GM19452 (cell line): ENCODE measurements around the gene TFB1M.
"Not testable (repeated sequence)": the region's sequence is repeated elsewhere in the genome, so short reads cannot be mapped to it uniquely, and the experiment has no call there.

Experiments
- ATAC-seq: cut with Tn5 transposase; IDR thresholded peaks from one replicate; pipeline ENCODE4 v1.9.1; 2021; ENCODE audit not compliant: unreplicated experiment

TFB1M gene

DNA sequence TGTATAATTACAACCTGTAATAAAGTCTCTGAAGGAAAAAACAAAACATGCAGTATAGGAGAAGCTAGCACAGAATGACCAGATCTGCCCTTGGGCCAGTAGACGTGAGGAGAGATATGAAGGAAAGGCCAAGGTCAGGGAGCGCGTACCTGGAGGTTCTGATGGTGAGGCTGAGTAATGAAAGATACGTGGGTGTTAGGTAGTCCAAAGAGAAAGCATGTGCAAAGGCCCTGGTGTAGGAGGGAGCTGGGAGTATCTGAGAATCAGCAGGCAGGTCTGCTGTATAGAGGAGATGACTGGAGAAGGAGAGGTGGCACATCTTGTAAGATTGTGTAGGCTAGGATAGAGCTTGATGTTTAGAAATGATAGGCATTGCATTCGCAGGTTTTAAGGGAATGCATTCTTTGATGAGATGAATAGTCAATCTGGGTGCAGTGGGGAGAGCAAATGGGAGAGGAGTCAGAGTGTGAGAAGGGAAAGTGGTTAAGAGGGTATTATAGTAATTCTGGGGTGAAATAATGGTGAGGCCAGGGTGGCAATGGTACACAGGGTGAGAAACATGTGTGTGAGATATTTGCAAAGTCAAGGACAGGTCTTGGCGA lies 15.9 kb upstream of the TFB1M start:
- no peak for ATAC-seq

DNA sequence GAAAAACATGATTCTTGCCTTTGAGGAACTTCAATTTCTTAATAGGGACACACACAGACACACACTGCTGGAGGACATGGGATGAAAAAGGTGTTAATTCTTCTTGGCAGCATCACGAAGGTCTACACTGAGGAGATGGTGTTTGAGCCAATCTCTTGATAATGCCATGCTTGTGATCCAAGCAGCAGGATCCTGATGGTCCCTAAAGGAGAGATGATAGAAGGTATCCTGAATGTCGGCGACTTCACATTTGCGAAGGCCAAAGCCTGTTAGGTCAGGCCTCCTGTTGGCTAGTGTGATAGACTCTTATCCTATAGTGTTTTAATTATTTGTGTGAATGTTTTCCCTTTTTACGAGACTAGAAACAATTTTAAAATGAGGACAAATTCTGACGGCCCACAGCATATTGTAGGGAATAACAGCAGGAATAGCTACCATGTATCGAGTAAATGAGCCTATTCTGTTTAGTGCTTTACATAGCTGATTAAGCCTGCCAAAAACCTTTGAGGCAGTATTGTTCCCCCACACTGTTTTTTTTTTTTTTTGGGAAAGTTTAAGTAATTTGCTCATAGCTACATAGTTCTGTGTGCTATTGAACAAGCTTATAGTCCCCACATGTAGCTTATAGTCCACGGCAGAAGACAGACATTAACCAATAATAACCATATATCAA lies 15.3 kb upstream of the TFB1M start:
- ATAC-seq, result no peak

DNA sequence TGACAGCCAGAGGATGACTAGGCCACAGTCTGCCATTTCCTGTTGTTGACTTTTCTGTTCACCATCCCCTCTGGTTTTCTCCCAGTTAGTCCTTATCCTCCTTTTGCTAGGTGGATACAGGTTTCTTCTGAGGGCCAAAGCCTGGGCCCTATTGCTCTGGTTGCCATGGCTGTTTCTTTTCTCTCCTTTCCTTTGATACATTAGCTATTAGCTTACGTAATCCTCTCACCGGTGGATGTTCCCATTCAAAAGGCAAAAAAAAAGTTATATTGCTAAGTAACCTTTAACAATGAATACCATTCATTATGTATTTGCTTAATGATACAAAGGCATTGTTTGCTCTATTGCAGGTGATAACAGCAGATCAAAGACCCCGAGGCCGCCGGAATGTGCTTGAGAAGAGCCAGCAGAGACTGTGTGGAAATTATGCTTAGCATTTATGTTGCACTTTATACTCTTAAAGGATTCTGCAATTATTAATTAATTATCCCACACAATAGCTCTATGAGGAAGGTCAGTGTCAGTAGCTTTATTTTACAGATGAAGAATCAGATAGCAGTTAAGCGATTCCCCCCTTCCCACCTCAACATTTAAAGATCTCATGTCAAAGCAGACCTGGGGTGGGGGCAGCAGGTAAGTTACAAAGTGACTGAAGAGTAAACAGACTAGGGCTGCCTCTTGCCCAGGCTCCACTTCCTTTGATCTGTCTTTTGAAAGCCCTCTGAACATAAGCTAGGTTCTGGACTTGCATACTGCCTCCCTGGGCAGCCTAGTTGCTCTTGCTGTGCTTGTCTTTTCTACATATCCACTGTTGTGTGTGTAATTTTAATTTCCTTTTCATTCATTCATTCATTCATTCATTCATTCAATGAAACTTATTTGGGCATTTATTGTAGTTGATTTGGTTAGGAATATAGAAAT lies 14.5 kb upstream of the TFB1M start:
- no peak for ATAC-seq

DNA sequence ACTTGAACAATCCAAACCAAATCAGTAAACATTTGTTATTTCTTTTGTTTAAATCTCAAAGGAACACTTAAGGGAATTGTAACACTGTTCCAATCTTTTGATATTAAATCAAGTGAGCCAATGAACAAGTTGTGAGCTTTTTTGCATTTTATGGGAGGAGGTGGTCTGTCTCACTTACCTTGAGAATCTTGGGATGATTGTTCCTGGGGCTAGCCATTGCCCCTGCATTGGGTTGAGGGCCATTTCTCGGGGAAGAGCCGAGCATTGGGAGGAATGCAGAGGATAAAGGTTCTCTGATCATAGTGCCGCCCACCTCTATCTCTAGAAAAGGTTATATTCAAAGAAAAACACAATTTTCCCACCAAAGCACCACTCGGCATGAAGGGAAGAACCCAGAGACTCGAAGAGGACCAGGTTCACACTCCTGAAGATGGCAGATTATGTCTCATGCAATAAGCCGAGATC lies 13.8 kb upstream of the TFB1M start:
- no peak for ATAC-seq

DNA sequence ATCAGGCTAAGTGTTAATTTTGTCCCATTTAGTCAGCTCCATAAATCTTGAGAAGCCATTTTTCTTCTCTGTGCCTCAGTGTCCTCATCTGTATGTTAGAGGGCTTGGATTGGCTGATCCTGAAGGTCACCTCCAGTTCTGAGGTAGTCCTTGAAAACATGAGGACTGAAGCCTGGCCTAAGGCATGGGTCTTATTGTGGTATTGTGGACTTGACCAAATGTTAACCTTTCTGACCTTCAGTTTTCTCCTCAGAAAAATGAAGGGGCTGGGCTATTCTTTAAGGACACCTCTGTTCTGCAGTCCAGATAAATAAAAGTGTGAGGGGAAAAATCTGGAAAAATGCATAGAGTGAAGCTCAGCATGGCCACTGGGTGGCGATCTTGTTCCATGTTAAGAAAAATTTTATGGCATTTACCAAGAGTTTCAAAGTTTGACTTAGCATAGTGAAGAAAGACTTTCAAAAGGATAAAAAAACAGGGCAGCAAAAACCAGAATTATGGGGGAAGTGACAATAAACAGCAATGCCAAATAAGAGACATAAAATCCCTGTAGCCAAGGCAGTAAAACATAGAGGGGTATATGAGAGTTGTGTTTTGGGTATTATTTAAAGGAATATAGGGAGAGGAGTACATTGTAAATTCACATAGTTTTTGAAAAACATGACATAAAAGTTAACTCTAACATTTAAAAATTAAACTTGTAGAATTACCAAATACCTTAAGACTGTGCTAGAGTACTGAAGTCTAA lies 13.2 kb upstream of the TFB1M start:
- peak; percentile 76 for ATAC-seq

DNA sequence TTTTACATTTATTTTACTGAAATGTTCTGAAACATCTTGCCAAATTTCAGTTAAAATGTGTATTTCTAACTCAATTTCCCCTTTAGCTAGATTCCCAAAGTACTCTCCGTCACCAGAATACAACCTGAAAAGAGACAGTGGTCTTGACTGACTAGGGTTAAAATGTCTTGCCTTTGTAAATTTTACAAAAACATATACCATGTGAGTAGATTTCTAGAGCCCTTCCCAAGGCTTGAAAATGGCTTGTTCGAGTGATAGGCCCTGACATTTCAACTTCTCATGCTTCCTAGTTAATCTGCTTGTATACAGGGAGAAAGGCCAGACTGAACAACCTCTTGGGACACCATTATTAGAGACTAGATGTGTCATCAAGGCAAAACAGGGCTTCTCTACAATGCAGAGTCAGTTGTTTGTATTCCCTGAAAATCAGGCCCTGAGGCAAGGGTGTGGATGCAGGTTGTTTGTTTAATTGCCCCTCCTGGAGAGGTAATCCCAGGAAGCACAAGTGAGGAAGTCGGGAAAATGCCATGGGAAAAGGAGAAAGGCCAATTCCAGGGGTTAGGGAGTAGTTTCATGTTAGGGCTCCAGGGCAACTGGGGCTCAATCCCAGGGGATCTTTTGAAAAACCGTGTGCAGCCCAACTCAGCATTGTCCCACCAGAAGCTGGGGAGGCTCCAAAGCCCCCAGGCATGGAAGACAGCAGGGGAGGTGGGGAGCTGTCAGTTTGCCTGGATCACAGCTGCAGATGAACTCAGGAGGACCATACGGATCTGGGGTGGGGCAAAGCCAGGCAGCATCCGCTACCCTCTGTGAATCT lies 11.6 kb upstream of the TFB1M start:
- ATAC-seq, result no peak

DNA sequence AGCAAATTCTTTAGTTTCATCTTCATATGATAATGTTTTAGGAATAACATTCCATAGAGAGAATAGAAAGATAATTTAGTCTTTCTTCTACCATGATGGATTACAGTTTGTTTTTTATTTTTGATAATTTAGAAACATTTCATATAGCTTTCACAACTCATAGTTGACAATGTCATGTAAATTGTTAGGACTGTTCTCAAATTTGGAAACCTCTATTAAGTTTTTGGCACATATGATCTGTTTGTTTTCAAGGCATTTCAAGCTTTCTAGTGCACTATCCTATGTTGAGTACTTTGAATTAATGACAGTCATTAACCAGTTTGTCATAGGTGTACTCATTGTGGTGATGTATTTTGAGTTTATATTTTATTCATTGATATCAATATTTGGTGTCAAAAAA lies 10.7 kb upstream of the TFB1M start:
- no peak for ATAC-seq

DNA sequence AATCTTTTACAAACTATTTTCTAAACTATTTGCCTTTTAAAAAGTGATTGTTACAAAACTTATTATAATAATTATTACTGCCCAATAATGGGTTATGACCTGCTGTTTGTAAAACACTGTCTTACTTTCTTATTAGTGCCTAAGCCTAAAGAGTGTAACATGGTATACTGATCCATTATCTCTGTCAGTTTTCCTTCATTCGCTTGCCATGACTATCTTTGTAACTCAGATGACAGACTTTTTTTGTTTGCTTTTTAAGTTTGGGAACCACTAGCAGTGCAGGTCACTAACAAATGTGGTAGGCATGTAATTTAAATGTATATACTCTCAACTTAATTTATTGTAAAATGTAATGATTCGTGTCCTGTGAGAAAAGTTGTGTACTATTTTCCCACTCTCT lies 9.9 kb upstream of the TFB1M start:
- no peak for ATAC-seq

DNA sequence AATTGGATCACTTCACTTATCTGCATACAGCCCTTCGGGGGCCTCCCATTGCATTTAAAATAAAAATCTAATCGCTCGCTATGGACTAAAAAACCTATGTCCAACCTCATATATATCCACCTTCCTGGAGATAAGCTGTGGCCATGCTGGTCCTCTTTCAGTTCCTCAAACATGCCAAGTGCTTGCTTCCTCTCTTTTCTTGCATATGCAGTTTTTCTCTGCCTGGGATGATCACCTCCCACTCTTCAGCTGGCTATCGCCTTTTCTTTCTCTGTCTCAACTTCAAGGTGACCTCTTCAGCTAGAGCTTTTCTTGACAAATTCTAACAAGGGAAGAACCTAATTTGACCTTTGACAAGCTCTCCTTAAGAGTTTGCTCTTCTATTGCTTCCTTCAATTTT lies 5.6 kb upstream of the TFB1M start:
- ATAC-seq, result no peak

DNA sequence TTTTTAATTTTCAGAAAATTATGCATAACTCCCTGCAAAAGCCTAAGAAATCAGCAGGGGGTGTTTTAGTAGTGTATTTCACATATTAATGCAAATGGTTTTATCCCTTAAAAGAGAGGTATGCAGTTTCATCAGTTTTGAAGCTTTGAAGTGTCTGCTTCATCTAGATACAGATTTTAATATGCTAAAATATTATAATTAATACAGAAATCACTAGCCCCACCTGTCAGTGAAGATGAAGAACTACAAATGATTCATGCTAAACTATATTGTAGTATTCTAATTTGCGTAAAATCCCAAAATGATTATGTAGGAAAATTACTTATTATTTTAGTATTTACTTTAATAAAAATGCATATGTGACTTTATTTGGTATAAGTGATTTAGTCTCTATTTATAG lies 2.9 kb upstream of the TFB1M start:
- no peak for ATAC-seq

DNA sequence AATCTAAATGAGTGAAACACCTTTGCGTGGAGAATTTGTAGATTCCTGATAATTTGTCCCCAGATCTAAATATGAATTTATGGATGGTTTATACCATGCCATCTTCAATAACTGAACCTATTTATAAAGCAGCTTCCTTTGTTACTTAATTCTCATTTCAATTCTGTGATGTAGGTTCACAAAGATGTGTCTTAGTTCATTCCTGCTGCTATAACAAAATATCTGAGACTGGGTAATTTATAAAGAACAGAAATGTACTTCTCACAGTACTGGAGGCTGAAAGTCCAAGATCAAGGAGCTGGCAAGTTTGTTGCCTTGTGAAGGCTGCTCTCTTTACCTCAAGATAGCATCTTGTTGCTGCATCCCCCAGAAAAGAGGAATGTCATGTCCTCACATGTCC lies 2.1 kb upstream of the TFB1M start:
- ATAC-seq, result no peak

DNA sequence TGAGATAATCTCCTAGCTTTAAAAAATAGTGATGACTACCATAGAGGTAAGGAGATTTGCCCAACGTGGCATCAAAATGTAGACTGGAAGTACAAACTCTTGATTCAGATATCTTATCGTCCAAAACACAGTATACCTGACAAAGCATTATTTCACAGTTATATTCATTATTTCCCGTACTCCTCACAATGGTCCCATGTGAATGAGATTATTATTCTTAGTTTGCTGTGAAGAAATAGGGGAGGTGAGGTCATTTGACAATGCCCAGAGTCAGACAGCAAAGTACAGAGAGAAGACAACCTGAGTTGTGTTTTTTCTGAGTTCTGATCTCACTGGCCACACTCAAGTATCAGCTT lies 1.2 kb upstream of the TFB1M start:
- no peak for ATAC-seq

DNA sequence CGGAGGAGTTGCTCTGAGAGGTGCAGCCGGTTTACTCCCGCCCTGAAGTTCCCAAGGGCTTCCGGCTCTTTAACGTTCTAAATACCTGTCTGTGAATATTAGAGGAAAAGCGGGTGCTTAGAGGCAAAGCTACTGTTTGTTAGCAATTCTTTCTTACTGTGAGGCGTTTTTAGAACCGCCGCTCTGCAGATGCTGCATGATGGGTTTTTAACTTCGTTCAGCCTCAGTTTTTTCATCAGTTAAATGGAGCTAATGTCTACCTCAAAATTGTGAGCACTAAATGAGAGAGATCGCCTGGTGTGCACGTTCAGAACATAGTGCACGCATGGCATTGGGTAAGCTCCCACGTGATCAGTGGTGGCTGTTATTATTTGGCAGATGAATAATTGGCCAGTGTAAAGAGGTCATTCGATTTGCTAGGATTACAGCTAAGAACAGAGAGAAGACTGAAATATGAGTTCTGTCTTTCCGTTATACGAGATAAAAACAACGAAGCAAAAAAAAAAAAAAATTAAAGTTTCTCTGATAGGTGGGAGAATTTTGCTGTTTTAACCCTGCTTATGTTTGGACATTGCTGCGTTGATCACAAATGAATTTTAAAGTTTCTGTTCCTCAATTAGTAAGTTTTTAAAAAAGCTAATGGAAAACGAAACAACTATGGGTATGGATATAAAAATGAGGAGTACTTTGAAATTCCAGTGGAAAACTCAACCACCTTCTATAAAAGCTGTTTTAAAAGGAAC lies 660 bp upstream of the TFB1M start:
- ATAC-seq, result peak; percentile 52

DNA sequence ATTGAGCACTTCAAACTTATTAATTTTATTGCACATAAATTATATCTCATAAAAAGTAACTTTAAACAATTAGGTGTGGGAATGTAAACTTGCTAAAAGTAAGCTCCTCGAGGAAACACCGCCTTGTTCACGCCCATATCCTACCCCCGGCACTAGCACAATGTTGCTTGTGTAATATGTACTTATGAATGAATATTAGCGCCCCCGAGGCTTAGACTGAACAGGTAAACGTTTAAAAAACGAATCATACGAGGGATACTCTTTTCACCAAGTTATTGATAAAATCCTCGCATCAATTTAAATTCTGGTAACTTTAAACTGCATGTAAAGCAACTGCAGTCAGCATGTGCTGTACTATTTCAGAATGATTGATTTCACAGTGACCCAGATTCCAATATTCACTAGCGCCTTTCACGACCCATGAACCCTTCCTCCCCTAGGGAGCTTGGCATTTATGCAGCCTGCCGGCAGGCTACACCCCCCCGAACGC lies 637 bp downstream of the TFB1M start:
- peak; percentile 8 for ATAC-seq

DNA sequence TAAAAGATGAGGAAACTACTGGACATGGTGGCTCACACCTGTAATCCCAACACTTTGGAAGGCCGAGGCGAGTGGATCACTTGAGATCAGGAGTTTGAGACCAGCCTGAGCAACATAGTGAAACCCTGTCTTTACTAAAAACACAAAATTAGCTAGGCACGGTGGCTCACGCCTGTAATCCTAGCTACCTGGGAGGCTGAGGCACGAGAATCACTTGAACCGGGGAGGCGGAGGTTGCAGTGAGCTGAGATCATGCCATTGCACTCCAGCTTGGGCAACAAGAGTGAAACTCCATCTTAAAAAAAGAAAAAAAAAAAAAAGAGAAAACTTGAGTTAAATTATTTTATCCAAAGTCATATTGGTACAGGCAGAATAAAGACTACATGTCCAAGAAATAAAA lies 1.3 kb downstream of the TFB1M start:
- not testable (repeated sequence) for ATAC-seq

DNA sequence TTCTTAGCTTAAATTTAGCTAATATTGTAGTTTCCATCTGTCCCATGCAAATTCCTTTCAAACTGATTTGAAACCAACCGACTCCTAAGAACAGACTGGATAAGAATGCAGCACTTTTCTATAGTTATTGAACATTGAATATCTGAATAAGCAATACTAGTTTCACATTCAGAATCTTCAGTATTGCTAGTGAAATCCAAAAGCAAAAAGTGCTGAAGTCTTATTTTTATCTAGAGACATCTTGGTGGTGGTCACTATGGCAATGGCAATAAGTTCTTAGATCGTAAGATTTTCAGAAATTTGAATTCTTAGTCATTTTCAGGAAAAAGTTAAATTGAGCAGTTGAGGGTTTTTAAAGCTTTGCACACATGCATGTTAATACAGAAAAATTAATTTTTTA lies 2.7 kb downstream of the TFB1M start:
- no peak for ATAC-seq

DNA sequence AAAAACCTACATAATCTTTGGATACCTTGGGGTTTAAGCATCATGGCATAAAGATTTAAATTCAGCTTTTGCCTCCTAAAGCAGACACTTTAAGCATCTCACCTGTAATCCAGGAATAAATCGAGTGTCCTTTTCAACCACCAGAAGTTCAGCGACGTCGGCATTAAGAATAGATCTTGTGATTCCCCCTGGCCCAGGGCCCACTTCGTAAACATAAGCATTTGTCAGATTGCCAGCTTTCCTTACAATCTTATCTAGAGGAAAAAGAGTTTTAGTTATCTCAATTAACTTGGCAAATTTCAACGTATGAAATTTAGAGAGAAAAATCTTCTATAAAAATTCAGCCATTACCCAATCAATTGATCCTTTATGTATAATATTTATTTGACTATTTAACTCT lies 3.2 kb downstream of the TFB1M start:
- no peak for ATAC-seq

DNA sequence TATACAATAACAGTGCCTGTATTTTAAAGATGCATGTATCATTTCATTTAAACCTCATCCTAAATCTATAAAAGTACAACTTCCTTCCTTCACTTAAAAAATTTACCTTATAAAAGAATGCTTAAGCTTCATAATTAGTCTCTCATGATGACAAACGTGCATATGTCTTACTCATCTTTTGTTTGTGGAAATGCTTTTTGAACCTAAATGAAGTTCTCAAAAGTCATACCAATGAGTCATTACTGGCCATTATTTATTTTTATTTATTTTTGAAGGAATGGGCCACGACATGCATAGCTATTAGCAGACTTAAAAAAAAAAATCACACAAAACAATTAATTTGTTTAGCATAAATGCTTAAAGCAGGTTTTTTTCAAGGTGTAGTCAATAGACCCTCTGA lies 3.7 kb downstream of the TFB1M start:
- ATAC-seq, result no peak

DNA sequence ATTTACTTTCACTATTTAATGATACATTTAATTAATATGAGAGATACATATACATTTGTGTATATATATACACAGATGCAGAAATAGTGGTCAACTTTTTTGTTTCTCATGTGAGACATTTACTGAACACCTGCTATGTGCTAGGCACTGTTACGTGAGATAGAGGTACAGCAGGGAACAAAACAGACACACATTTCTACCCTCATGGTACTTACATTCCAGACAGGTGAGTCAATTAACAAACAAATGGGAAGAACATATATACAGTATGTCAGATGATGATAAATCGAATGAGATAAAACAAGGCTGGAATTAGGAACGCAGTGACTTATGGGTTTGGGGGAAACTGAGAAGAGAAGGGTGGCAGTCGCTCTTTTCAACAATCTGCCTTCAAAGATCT lies 5.1 kb downstream of the TFB1M start:
- no peak for ATAC-seq

DNA sequence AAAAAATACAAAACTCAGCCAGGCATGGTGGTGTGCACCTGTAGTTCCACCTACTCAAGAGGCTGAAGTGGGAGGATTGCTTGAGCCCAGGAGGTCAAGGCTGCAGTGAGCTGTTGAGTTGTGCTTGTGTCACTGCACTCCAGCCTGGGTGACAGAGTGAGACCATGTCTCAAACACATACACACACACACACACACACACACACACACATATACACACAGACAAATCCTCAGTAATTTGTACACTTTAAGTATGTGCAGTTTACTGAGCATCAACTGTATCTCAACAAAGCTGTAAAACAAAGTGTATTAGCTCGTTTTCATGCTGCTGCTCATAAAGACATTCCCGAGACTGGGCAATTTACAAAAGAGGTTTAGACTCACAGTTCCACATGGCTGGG lies 7.3 kb downstream of the TFB1M start:
- ATAC-seq, result no peak
